ENCODE measurements around the gene EPB41L4B.
A peak's percentile ranks its signal among the peaks of the same experiment; 100 is the strongest.

Gene EPB41L4B

GRCh38 chr9:109278848-109279247 is 42.0 kb downstream of the EPB41L4B start:
- Mint-ChIP-seq H3K27me3 (ENCODE audit: low read depth, poor library complexity) (peaks cover 3% of the 10 kb centered on the region), H3K4me1 (peaks cover 17% of the 10 kb centered on the region), H3K36me3 (ENCODE audit: low read depth) (peaks cover 34% of the 10 kb centered on the region), H3K4me3 (no peak overlapping the region), H3K27ac (no peak overlapping the region), H3K9me3 (peaks cover 15% of the 10 kb centered on the region)
- TF ChIP-seq CTCF (IDR thresholded peaks at IDR 0.05) = no peak
- DNase-seq = no peak

- Mint-ChIP-seq H3K36me3 (ENCODE audit: low read depth) (peaks cover 33% of the 10 kb centered on the region), H3K9me3 (peaks cover 13% of the 10 kb centered on the region), H3K4me1 (peaks cover 17% of the 10 kb centered on the region), H3K4me3 (no peak overlapping the region), H3K27ac (no peak overlapping the region), H3K27me3 (ENCODE audit: low read depth, poor library complexity) (peaks cover 9% of the 10 kb centered on the region)
- no peak for TF ChIP-seq CTCF (IDR thresholded peaks at IDR 0.05)
- DNase-seq = no peak
Measured at GRCh38 chr9:109278216-109278615, 42.6 kb downstream of the EPB41L4B start.

- H3K4me1 Mint-ChIP-seq = peaks cover 17% of the 10 kb centered on the region
- H3K27me3 Mint-ChIP-seq (ENCODE audit: low read depth, poor library complexity) = peaks cover 9% of the 10 kb centered on the region
- no peak overlapping the region for H3K4me3 Mint-ChIP-seq
- DNase-seq = no peak
- TF ChIP-seq CTCF (IDR thresholded peaks at IDR 0.05) = no peak
- peak overlapping the region; percentile 79 for H3K27ac Mint-ChIP-seq
- H3K36me3 Mint-ChIP-seq (ENCODE audit: low read depth) = peaks cover 27% of the 10 kb centered on the region
- peaks cover 8% of the 10 kb centered on the region for H3K9me3 Mint-ChIP-seq
Measured at GRCh38 chr9:109277451-109277850, 43.4 kb downstream of the EPB41L4B start.

- TF ChIP-seq CTCF (IDR thresholded peaks at IDR 0.05) = no peak
Measured at GRCh38 chr9:109276469-109277440, 44.1 kb downstream of the EPB41L4B start.

GRCh38 chr9:109274884-109275730 is 45.8 kb downstream of the EPB41L4B start:
- Mint-ChIP-seq H3K4me3 (no peak overlapping the region), H3K4me1 (peaks cover 17% of the 10 kb centered on the region), H3K27me3 (ENCODE audit: low read depth, poor library complexity) (peaks cover 12% of the 10 kb centered on the region), H3K36me3 (ENCODE audit: low read depth) (peaks cover 20% of the 10 kb centered on the region), H3K9me3 (no peaks in the 10 kb centered on the region), H3K27ac (peak overlapping the region; percentile 2)
- TF ChIP-seq CTCF (IDR thresholded peaks at IDR 0.05) = no peak
- DNase-seq = no peak

More at GRCh38 chr9:109276469-109277440, 44.1 kb downstream of the EPB41L4B start:
- Mint-ChIP-seq H3K9me3 (peaks cover under 1% of the 10 kb centered on the region), H3K4me1 (peaks cover 17% of the 10 kb centered on the region), H3K27me3 (ENCODE audit: low read depth, poor library complexity) (peaks cover 9% of the 10 kb centered on the region), H3K27ac (peak overlapping the region; percentile 79), H3K36me3 (ENCODE audit: low read depth) (peaks cover 20% of the 10 kb centered on the region), H3K4me3 (no peak overlapping the region)
- DNase-seq = no peak
